ENCODE results near the gene FMNL1. TPM values are rescaled to one million over a fixed set of nuclear protein-coding genes. Genes with fewer than 3 reads are reported as not detected.

FMNL1 gene
- total RNA-seq, 6 experiments from 2014 or later: 1.6 to 8.0 (median 6.0) TPM

- H3K4me3 Mint-ChIP-seq: peak overlapping the region; percentile 27
- H3K27me3 Mint-ChIP-seq (ENCODE audit: insufficient read depth): peaks cover 4% of the 10 kb centered on the region
- peaks cover 32% of the 10 kb centered on the region for H3K4me1 Mint-ChIP-seq (ENCODE audit: low read depth)
- H3K9me3 Mint-ChIP-seq: no peaks in the 10 kb centered on the region
- TF ChIP-seq CTCF (IDR thresholded peaks at IDR 0.05): no peak
- peaks cover 22% of the 10 kb centered on the region for H3K36me3 Mint-ChIP-seq (ENCODE audit: low read depth)
- peak; percentile 86 for DNase-seq
- peak overlapping the region; percentile 80 for H3K27ac Mint-ChIP-seq
These were observed 44.1 kb downstream of the FMNL1 start for GRCh38 chr17:45265821-45266220.

- H3K36me3 Mint-ChIP-seq (ENCODE audit: low read depth): peaks cover 21% of the 10 kb centered on the region
- no peak for DNase-seq
- peaks cover 4% of the 10 kb centered on the region for H3K27me3 Mint-ChIP-seq (ENCODE audit: insufficient read depth)
- H3K4me1 Mint-ChIP-seq (ENCODE audit: low read depth): peaks cover 32% of the 10 kb centered on the region
- peak overlapping the region; percentile 80 for H3K27ac Mint-ChIP-seq
- peak overlapping the region; percentile 27 for H3K4me3 Mint-ChIP-seq
- no peak for TF ChIP-seq CTCF (IDR thresholded peaks at IDR 0.05)
- H3K9me3 Mint-ChIP-seq: no peaks in the 10 kb centered on the region
These were observed 44.8 kb downstream of the FMNL1 start for GRCh38 chr17:45266372-45266926.

- H3K36me3 Mint-ChIP-seq (ENCODE audit: low read depth): peaks cover 21% of the 10 kb centered on the region
- TF ChIP-seq CTCF (IDR thresholded peaks at IDR 0.05): no peak
These were observed 45.9 kb downstream of the FMNL1 start for GRCh38 chr17:45267436-45268055.

GRCh38 chr17:45269912-45270311 lies 48.2 kb downstream of the FMNL1 start:
- no peak for TF ChIP-seq CTCF (IDR thresholded peaks at IDR 0.05)
- H3K27me3 Mint-ChIP-seq (ENCODE audit: insufficient read depth): peaks cover 2% of the 10 kb centered on the region
- DNase-seq: no peak
- H3K27ac Mint-ChIP-seq: no peak overlapping the region
- H3K9me3 Mint-ChIP-seq: no peaks in the 10 kb centered on the region
- H3K36me3 Mint-ChIP-seq (ENCODE audit: low read depth): peaks cover 20% of the 10 kb centered on the region
- no peak overlapping the region for H3K4me3 Mint-ChIP-seq
- peaks cover 25% of the 10 kb centered on the region for H3K4me1 Mint-ChIP-seq (ENCODE audit: low read depth)

More at GRCh38 chr17:45267436-45268055, 45.9 kb downstream of the FMNL1 start:
- peaks cover 32% of the 10 kb centered on the region for H3K4me1 Mint-ChIP-seq (ENCODE audit: low read depth)
- no peak overlapping the region for H3K4me3 Mint-ChIP-seq
- H3K27ac Mint-ChIP-seq: 0 out of 2 replicates have a peak overlapping the region, but pooled peaks have one; percentile 1
- DNase-seq: no peak
- peaks cover 2% of the 10 kb centered on the region; the same call in 1 of the 2 replicates for H3K27me3 Mint-ChIP-seq (ENCODE audit: insufficient read depth)
- H3K9me3 Mint-ChIP-seq: no peaks in the 10 kb centered on the region

GRCh38 chr17:45270828-45271418 lies 49.2 kb downstream of the FMNL1 start:
- Mint-ChIP-seq H3K27me3 (ENCODE audit: insufficient read depth) (peaks cover 2% of the 10 kb centered on the region), H3K27ac (no peak overlapping the region), H3K9me3 (no peaks in the 10 kb centered on the region), H3K4me3 (no peak overlapping the region), H3K4me1 (ENCODE audit: low read depth) (peaks cover 20% of the 10 kb centered on the region), H3K36me3 (ENCODE audit: low read depth) (peaks cover 17% of the 10 kb centered on the region)
- DNase-seq: no peak
- peak; percentile 80 for TF ChIP-seq CTCF (IDR thresholded peaks at IDR 0.05)

Data from HFFc6 (cell line).